Mesenteric fat pad (tissue), 1 donor: Measurements from ENCODE around the gene SRA1. TPM values are rescaled to one million over a fixed set of nuclear protein-coding genes. Genes with fewer than 3 reads are reported as not detected.

Source experiments
- DNase-seq: peaks from one replicate; pipeline ENCODE4 v3.0.0-alpha.2; 2020; ENCODE audit warnings: low spot score
- total RNA-seq: library from RNA; stranded (reverse); fragmentation: NEBNext Ultra II Directional; extraction: Animal tissue kit (Norgen Biotek cat#: 25700); gene quantifications from one replicate; pipeline ENCODE4 v1.2.1, GENCODE V29; 2021
- donor health status: DM: yes; HTN: yes; CAD: no.

SRA1 gene
- total RNA-seq, 1 donor from 2014 or later, result 34.4 TPM

- DNase-seq, result no peak
These were observed 13.8 kb upstream of the SRA1 start for GRCh38 chr5:140571105-140571504.

GRCh38 chr5:140570488-140570887, 13.2 kb upstream of the SRA1 start:
- DNase-seq, result no peak

DNA sequence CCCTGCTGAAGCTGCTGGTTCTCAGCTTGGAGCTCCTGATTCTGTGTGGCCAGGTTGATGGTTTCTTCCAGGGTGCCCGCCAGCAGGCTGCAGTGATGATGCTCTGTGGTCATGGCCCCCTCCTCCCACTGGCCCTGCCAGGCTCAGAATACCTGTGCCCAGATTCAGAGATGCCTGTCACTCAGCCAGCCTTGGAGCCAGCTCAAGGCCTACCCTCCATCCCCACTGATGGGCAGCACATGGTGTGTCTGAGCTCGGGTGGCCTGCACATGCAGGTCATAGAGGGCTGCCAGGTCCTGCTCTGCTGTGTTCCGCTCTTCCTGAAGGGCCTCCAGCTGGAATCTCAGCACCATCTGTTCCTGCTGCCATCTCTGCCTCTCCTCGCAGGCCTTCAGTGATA, 12.8 kb upstream of the SRA1 start:
- no peak for DNase-seq

DNA sequence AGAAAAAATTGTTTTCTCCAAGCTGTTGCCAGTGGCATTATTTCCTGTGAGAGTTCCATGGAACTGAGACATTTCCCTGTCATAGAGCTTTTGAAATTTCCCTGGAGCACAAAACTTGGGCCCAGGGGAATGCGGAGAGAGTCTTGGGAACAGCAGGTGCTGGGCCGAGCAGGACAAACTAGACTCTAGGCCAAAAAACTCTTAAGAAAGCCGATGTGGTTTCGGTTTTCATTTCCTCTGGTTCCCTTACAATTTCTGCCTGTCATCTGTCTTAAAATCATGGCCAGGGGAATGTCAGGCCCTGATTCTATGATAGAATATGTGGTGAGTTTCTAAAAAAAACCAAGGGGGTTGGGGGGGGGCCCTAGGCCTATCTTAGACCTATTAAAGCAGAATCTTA, 11.9 kb upstream of the SRA1 start:
- no peak for DNase-seq

DNA sequence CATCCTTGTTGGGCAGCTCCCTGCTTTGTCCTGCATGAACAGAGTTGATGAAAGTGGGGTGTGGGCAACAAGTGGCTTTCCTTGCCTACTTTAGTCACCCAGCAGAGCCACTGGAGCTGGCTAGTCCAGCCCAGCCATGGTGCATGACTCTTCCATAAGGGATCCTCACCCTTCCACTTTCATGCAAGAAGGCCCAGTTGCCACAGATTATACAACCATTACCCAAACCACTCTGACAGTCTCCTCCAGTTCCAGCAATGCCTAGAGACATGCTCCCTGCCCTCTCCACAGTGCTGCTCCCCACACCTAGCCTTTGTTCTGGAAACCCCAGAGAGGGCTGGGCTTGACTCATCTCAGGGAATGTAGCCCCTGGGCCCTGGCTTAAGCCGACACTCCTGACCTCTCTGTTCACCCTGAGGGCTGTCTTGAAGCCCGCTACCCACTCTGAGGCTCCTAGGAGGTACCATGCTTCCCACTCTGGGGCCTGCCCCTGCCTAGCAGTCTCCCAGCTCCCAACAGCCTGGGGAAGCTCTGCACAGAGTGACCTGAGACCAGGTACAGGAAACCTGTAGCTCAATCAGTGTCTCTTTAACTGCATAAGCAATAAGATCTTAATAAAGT, 11.3 kb upstream of the SRA1 start:
- DNase-seq, result no peak

DNA sequence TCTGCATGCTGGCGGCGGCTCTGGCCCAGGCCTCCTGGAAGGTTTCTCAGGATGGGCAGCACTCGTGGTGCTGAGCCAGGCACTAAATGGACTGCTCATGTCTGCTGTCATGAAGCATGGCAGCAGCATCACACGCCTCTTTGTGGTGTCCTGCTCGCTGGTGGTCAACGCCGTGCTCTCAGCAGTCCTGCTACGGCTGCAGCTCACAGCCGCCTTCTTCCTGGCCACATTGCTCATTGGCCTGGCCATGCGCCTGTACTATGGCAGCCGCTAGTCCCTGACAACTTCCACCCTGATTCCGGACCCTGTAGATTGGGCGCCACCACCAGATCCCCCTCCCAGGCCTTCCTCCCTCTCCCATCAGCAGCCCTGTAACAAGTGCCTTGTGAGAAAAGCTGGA, 10.6 kb upstream of the SRA1 start:
- DNase-seq, result no peak

DNA sequence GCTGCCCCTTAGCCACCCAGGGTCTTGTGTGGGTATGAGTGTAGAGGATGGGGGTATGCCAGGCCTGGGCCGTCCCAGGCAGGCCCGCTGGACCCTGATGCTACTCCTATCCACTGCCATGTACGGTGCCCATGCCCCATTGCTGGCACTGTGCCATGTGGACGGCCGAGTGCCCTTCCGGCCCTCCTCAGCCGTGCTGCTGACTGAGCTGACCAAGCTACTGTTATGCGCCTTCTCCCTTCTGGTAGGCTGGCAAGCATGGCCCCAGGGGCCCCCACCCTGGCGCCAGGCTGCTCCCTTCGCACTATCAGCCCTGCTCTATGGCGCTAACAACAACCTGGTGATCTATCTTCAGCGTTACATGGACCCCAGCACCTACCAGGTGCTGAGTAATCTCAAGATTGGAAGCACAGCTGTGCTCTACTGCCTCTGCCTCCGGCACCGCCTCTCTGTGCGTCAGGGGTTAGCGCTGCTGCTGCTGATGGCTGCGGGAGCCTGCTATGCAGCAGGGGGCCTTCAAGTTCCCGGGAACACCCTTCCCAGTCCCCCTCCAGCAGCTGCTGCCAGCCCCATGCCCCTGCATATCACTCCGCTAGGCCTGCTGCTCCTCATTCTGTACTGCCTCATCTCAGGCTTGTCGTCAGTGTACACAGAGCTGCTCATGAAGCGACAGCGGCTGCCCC, 10.0 kb upstream of the SRA1 start:
- DNase-seq, result no peak

DNA sequence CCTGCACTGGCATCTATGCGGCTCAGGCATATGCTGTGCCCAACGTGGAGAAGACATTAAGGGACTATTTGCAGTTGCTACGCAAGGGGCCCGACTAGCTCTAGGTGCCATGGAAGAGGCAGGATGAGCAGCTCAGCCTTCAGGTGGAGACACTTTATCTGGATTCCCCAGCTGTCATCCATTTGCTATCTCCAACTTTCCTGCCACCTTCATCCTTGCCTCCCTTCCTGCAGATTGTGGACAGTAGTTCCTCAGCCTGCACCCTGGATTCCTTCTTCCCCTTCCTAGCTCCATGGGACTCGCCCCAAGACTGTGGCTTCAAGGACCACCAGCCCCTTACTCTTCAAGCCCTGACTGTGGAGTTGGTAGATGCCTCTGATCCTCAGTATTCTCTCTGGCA, 9.4 kb upstream of the SRA1 start:
- no peak for DNase-seq

- no peak for DNase-seq
These were observed 8.5 kb upstream of the SRA1 start for GRCh38 chr5:140565780-140566095.

- DNase-seq, result no peak
These were observed 7.9 kb upstream of the SRA1 start for GRCh38 chr5:140565024-140565779.

- peak; percentile 99 for DNase-seq
These were observed 7.1 kb upstream of the SRA1 start, which contains the start of the genes APBB3 and SLC35A4 for GRCh38 chr5:140564196-140565023. APBB3 (minus strand) TSS chr5:140564598; CDS start chr5:140564245, 353 bp downstream. SLC35A4 (plus strand) TSS chr5:140564828; CDS start chr5:140567170, 2,342 bp downstream.

DNA sequence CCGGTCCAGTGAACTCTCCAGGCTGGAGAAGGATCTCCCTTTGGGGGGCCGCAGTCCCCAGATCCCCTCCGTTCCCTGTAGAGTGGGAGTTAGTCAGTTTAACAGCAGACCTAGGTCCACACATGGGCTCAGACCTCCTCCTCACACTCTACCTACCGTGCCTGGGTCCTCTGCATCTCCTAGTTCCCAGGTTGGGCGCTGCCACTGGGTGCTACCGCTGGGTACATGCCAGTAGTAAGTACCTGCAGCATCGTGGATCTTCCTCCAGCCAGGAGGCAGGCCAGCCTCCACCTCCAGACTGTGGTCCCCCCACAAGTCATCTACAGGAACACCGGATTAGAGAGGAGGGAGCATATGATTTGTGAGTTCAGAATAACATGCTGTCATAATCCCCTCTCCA, 6.3 kb upstream of the SRA1 start:
- no peak for DNase-seq

DNA sequence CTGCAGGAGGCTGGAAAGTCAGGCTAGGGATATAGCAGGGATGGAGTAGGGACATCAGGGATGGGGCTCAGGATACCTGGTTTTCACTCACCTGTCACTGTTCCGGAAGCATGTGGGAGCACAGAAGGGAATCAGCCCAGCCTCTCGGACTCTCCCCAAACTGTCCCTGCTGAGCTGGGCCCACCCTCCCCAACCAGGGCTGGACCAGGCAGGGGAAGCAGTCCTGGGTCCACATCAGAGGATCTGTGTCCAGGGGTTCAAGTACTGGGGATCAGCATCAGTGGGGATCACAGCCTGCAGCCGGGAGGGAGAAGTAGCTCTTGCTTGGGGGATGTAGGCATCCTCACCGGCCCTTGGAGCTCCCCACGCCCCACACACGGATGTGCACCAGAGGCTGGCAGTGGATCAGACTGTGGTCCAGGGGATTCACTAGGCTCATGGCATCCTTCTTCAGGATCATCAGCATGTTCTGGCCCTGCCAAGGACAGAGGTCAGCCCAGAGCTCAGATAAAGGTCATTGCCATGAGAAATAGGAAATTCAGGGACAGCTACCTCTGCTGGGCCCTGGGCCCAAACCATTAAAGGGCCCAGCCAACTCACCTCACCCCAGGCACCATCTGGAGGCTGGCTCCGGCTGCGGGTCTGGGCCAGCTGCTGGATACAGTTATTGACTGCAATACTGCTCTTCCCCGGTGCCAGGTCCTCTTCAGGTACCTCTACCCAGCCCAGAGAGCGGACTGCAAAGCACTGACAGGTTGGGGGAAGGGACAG, 4.7 kb upstream of the SRA1 start:
- no peak for DNase-seq

DNA sequence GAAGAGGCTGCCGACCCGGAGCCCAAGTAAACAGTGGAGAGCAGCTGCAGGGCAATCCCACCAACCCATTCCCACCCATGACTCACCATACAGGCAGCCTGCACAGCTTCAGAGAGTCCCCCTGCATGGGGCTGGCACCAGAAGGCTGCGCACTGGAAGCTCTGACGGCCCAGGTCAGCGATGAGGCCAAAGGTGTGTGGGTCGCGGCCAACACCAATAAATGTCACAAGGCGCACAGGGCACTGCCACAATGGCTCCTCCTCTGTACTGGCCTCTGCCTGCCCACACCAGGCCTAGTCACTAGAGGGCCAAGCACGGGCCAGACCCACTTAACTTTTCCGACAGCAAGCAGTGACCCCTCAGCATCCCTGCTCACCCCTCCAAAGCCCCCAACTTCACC, 3.0 kb upstream of the SRA1 start:
- no peak for DNase-seq

DNA sequence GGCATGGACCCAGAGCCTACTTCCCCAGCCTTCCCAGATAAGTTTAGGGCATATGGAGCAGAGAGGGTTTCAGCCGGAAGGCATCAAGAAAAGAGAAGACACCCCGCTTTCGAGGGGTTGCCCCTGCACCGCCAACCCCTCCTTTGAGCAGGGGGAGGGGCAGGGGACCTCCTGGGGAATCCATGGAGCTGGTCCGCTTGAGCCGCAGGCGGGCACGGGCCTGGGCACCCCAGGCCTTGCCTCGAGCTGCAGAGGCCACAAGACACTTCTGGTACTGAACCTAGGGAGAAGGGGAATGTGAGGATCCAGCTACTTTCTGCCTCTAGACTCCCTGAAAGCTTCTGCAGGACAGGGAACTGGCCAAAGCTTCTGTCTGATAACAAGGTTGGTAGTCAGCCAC, 1.3 kb upstream of the SRA1 start:
- DNase-seq, result no peak

GRCh38 chr5:140557965-140558364, 692 bp upstream of the SRA1 start:
- no peak for DNase-seq

DNA sequence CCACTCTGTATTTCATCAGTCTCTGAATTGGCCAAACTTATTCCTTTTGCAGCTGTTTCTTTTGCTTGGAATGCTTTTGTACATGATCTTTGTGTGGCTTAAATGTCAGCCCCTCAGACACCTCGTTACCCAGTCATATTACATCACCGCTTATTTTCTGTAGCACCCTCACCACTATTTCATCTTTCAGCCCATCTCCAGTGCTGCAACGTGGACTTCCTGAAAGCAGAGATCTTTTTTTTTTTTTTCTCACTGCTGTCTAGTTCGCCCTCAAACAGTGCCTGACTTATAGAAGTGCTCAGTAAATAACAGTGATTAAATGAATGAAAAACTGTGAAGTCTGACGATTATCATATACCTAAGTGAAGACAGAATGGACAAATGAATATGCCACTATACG, 835 bp downstream of the SRA1 start:
- DNase-seq, result no peak

DNA sequence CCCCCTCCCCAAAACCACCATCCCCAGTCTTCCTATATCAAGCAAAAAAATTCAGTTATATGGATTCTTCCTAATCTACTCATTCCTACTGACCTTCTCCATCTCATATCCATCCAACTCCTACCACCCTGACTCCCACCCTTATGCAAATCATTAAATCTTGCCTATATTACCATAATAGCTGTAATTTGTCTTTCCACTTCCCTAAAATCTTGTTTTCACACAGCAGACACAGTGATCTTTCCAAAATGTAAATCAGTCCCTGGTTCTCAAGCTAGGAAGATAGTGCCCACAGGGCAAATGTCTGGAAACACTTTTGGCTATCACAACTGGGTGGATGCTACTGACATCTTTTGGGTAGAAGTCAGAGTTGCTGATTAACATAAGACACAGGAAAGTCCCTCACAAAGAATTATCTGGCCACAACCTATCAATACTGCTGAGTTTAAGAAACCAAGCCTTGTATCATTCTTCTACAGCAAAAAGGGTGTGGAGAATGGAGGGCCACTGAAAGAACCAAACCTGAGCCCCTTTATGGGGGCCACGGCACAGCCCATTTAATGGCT, 1.4 kb downstream of the SRA1 start:
- no peak for DNase-seq

DNA sequence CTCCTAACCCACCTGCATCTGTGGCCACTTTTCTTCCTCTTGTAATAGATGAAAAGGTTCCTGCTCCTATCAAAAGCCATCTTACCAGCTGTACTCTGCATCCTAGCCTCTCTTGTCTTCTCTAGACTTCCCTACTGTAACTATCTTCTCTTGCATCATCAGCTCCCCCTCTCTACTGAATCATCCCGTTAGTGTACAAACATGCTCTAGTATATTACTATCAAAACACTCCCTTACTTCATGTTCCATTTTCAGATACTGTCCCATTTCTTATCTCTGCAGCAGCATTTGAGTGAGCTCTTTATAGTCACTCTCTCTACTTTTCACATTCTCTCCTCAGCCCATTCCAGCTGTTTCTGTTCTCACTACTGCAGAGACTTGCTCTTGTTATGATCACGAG, 2.8 kb downstream of the SRA1 start:
- DNase-seq, result no peak

GRCh38 chr5:140553657-140554056, 3.6 kb downstream of the SRA1 start:
- DNase-seq, result no peak

DNA sequence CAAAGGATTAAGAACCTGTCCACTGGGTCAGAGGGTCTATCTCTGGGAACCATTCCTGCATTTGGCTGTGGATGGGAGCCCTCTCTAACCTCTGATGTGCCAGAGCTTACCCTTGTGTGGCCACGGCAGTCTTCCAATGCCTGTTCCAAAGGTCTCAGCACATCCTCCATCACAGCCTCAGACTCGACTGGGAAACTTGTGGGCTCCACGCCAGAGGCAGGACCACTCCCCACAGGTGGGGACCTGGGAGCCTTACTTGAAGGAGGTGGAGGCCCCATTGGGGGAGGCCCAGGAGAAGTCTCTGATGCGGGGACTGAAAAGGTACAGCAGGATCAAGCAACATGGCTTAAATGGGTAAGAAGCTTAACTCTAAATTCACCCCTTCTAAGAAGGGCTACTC, 5.4 kb downstream of the SRA1 start:
- DNase-seq, result no peak
